ENCODE data around the gene ZNF750.

- TF ChIP-seq, protein P1, sequence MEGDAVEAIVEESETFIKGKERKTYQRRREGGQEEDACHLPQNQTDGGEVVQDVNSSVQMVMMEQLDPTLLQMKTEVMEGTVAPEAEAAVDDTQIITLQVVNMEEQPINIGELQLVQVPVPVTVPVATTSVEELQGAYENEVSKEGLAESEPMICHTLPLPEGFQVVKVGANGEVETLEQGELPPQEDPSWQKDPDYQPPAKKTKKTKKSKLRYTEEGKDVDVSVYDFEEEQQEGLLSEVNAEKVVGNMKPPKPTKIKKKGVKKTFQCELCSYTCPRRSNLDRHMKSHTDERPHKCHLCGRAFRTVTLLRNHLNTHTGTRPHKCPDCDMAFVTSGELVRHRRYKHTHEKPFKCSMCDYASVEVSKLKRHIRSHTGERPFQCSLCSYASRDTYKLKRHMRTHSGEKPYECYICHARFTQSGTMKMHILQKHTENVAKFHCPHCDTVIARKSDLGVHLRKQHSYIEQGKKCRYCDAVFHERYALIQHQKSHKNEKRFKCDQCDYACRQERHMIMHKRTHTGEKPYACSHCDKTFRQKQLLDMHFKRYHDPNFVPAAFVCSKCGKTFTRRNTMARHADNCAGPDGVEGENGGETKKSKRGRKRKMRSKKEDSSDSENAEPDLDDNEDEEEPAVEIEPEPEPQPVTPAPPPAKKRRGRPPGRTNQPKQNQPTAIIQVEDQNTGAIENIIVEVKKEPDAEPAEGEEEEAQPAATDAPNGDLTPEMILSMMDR (IDR thresholded peaks at IDR 0.05 in 8 of 11, conservative IDR thresholded peaks at IDR 0.05 in 3 of 11) = no peak
- no peak for TF ChIP-seq POLR2AphosphoS5 (IDR thresholded peaks at IDR 0.05)
Measured at GRCh38 chr17:82808006-82808405, 31.8 kb downstream of the ZNF750 start.

Data from spleen (tissue), 7 donors.